GM23338 (cell line): Measurements from ENCODE around the gene DCST2. TPM values are rescaled to one million over a fixed set of nuclear protein-coding genes. Genes with fewer than 3 reads are reported as not detected.

Experiments used
- ATAC-seq: fragments of 200-7000 bp; cut with Tn5 transposase; 3 replicates; pipeline ENCODE4 v1.9.1; 2020
- DNase-seq: peaks from one replicate; pipeline ENCODE4 v3.0.0-alpha.2; 2015; ENCODE audit warnings: low spot score
- H2AFZ ChIP-seq: fragments of 200-600 bp; sonication (generic); 2 replicates; pipeline ENCODE4 v1.8.0; 2016; ENCODE audit warnings: antibody characterized with exemption, mild to moderate bottlenecking, moderate library complexity
- H3F3A ChIP-seq: fragments of 200-600 bp; sonication (generic); replicated peaks from 2 replicates; pipeline ENCODE4 v1.8.0; 2017; ENCODE audit warnings: antibody characterized with exemption, mixed run types, low read depth
- H3K27ac ChIP-seq: fragments of 200-600 bp; sonication (generic); 2 replicates; pipeline ENCODE4 v1.6.1; 2016; ENCODE audit warnings: low read depth
- H3K27me3 ChIP-seq: fragments of 200-600 bp; sonication (generic); 2 replicates; pipeline ENCODE4 v1.8.0; 2016; ENCODE audit warnings: mild to moderate bottlenecking, mixed run types, moderate library complexity; ENCODE audit not compliant: insufficient read depth
- H3K36me3 ChIP-seq: fragments of 200-600 bp; sonication (generic); 2 replicates; pipeline ENCODE4 v1.8.0; 2016; ENCODE audit warnings: mild to moderate bottlenecking; ENCODE audit not compliant: insufficient read depth
- H3K4me1 ChIP-seq: fragments of 200-600 bp; sonication (generic); 2 replicates; pipeline ENCODE4 v1.8.0; 2016; ENCODE audit warnings: mild to moderate bottlenecking, moderate library complexity; ENCODE audit not compliant: insufficient read depth
- H3K4me2 ChIP-seq: fragments of 200-600 bp; sonication (generic); 2 replicates; pipeline ENCODE4 v1.7.1; 2017; ENCODE audit warnings: mixed run types
- H3K4me3 ChIP-seq: fragments of 200-600 bp; sonication (generic); 2 replicates; pipeline ENCODE4 v1.6.1; 2016; ENCODE audit warnings: mixed run types
- H3K79me2 ChIP-seq: fragments of 200-600 bp; sonication (generic); replicated peaks from 2 replicates; pipeline ENCODE4 v1.8.0; 2017; ENCODE audit warnings: mild to moderate bottlenecking; ENCODE audit not compliant: insufficient read depth
- H3K9me2 ChIP-seq: fragments of 200-600 bp; sonication (generic); 2 replicates; pipeline ENCODE4 v1.8.0; 2017; ENCODE audit not compliant: insufficient read depth
- H4K20me1 ChIP-seq: fragments of 200-600 bp; sonication (generic); replicated peaks from 2 replicates; pipeline ENCODE4 v1.8.0; 2017; ENCODE audit warnings: mild to moderate bottlenecking; ENCODE audit not compliant: insufficient read depth
- H3K27ac Mint-ChIP-seq: 2 replicates; pipeline ENCODE4 v1.8.0; 2020; ENCODE audit warnings: inconsistent platforms, mild to moderate bottlenecking, moderate library complexity, mixed read lengths
- H3K27me3 Mint-ChIP-seq: 3 replicates; pipeline ENCODE4 v1.8.0; 2022; ENCODE audit warnings: low read depth, mild to moderate bottlenecking, moderate library complexity, mixed read lengths, inconsistent platforms; ENCODE audit not compliant: insufficient read depth, poor library complexity
- H3K36me3 Mint-ChIP-seq: 3 replicates; pipeline ENCODE4 v1.8.0; 2021; ENCODE audit warnings: low read depth, mild to moderate bottlenecking, inconsistent platforms, moderate library complexity, mixed read lengths
- H3K4me1 Mint-ChIP-seq: 3 replicates; pipeline ENCODE4 v1.8.0; 2020; ENCODE audit warnings: mild to moderate bottlenecking, inconsistent platforms, mixed read lengths
- H3K4me3 Mint-ChIP-seq: 3 replicates; pipeline ENCODE4 v1.8.0; 2021; ENCODE audit warnings: moderate library complexity, mild to moderate bottlenecking, inconsistent platforms, mixed read lengths
- H3K9me3 Mint-ChIP-seq: 3 replicates; pipeline ENCODE4 v1.8.0; 2020; ENCODE audit warnings: moderate library complexity, mild to moderate bottlenecking, inconsistent platforms, mixed read lengths
- EZH2 ChIP-seq: fragments of 200-600 bp; sonication (generic); IDR thresholded peaks from one replicate; pipeline ENCODE4 v1.8.0; 2017; ENCODE audit warnings: antibody characterized with exemption, mild to moderate bottlenecking, low read depth; ENCODE audit not compliant: unreplicated experiment
- EZH2phosphoT487 ChIP-seq: fragments of 200-600 bp; sonication (generic); IDR thresholded peaks from one replicate; pipeline ENCODE4 v1.8.1; 2018; ENCODE audit warnings: antibody characterized with exemption; ENCODE audit not compliant: unreplicated experiment
- JUNB ChIP-seq: IDR thresholded peaks from one replicate; pipeline ENCODE4 v1.6.1; 2016; ENCODE audit warnings: antibody characterized with exemption; ENCODE audit not compliant: unreplicated experiment
- STAT1 ChIP-seq: IDR thresholded peaks from one replicate; pipeline ENCODE4 v1.6.1; 2016; ENCODE audit warnings: antibody characterized with exemption; ENCODE audit not compliant: unreplicated experiment
- ZNF114 ChIP-seq: fragments of 250-450 bp; sonication (Bioruptor Pico); IDR thresholded peaks from 2 replicates; pipeline ENCODE4 v1.5.0; 2020; ENCODE audit warnings: mild to moderate bottlenecking, moderate library complexity
- polyA plus RNA-seq: library from polyadenylated mRNA; unstranded; fragments of >200 nt; fragmentation: Nextera tagmentation; extraction: Ambion mirVana; gene quantifications from 2 replicates; pipeline ENCODE4 v1.2.1, GENCODE V29; 2016
- total RNA-seq: library from RNA; depleted of rRNA; stranded (reverse); fragments of >200 nt; shearing (Covaris generic); gene quantifications from 2 replicates; pipeline ENCODE4 v1.2.3, GENCODE V29; 2014
- TF ChIP-seq, protein P1 (sequence below): IDR thresholded peaks from one replicate; pipeline ENCODE4 v1.6.1; 2018; ENCODE audit warnings: antibody characterized with exemption; ENCODE audit not compliant: unreplicated experiment
- TF ChIP-seq, protein P2 (sequence below): fragments of 250-450 bp; sonication (Bioruptor Pico); IDR thresholded peaks from 2 replicates; pipeline ENCODE4 v1.5.0; 2020; ENCODE audit warnings: mild to moderate bottlenecking, moderate library complexity

DCST2 gene
- total and polyA plus RNA-seq, 2 experiments from 2014 or later = 0.78 TPM; not detected in 1

DNA sequence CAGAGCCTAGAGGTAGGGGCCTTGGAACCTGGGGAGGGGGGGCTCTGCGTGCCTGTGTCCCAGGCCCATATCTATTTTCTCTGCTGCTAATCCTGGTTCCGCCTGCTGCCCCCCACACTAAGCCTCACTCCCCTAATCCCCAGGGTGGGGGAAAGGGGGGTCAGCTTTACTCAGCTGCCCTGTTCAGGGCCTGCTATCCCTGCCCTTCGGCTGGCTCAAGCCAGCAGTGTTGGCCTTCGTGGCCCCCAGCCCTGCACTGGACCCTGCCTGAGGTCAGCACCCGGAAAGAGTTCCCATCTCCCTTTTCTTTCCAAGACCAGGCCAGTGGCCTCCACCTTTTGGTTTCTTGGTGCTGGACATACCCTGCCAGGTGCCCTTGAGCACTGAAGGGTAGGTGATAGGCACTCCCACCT, 22.6 kb downstream of the DCST2 start:
- Histone ChIP-seq H4K20me1 (peaks cover 7% of the 10 kb centered on the region), H3K4me2 (no peak overlapping the region), H3K4me1 (peaks cover 40% of the 10 kb centered on the region), H3K4me3 (no peak overlapping the region), H3K9me2 (no peaks in the 10 kb centered on the region), H3K27ac (no peak overlapping the region), H2AFZ (no peak overlapping the region), H3F3A (0 out of 2 replicates have a peak, but pooled peaks cover 3% of the 10 kb centered on the region), H3K36me3 (no peaks in the 10 kb centered on the region), H3K79me2 (peaks cover 30% of the 10 kb centered on the region), H3K27me3 (no peaks in the 10 kb centered on the region)
- no peak for ATAC-seq
- H3K9me3 Mint-ChIP-seq = no peaks in the 10 kb centered on the region
- peaks cover 27% of the 10 kb centered on the region for H3K36me3 Mint-ChIP-seq
- TF ChIP-seq, protein P1, sequence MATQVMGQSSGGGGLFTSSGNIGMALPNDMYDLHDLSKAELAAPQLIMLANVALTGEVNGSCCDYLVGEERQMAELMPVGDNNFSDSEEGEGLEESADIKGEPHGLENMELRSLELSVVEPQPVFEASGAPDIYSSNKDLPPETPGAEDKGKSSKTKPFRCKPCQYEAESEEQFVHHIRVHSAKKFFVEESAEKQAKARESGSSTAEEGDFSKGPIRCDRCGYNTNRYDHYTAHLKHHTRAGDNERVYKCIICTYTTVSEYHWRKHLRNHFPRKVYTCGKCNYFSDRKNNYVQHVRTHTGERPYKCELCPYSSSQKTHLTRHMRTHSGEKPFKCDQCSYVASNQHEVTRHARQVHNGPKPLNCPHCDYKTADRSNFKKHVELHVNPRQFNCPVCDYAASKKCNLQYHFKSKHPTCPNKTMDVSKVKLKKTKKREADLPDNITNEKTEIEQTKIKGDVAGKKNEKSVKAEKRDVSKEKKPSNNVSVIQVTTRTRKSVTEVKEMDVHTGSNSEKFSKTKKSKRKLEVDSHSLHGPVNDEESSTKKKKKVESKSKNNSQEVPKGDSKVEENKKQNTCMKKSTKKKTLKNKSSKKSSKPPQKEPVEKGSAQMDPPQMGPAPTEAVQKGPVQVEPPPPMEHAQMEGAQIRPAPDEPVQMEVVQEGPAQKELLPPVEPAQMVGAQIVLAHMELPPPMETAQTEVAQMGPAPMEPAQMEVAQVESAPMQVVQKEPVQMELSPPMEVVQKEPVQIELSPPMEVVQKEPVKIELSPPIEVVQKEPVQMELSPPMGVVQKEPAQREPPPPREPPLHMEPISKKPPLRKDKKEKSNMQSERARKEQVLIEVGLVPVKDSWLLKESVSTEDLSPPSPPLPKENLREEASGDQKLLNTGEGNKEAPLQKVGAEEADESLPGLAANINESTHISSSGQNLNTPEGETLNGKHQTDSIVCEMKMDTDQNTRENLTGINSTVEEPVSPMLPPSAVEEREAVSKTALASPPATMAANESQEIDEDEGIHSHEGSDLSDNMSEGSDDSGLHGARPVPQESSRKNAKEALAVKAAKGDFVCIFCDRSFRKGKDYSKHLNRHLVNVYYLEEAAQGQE = no peak
- no peak for TF ChIP-seq ZNF114
- DNase-seq = no peak
- H3K4me3 Mint-ChIP-seq = no peak overlapping the region
- H3K4me1 Mint-ChIP-seq = peaks cover 61% of the 10 kb centered on the region
- H3K27ac Mint-ChIP-seq = no peak overlapping the region
- peaks cover 19% of the 10 kb centered on the region for H3K27me3 Mint-ChIP-seq

DNA sequence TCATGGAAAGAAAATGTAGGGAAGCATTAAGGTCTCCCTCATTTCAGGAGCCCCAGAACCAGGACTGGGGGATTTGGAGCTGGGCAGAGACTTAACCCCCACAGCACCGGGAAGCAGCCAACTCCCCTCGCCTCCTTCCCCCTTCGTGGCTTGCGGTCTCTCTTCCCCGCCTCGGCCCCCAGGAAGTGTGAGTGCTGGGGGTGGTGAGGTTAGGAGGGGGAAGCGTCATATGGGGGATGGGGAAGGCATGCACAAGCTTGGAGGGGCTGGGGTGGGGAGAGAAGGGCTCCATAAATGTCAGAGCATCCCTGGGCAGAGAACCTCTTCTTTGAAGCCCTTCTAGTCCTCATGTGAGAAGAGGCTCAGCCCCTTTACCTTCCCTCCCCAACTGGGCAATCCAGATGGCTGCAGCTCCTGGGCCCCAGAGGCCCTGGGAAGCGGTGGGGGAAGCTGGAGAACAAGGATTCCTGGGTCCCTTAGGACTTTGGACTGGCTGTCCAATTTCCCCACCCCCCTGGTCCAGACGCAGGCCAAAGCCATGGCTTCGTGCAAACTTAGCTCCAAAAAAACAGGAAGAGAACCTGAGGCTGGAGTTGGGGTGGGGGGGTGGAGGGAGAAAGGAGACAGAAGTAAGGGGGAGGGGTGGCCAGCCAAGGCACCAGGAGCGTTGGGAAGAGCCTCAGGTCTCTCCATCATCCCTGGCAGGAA, 23.2 kb downstream of the DCST2 start:
- peaks cover 7% of the 10 kb centered on the region for H4K20me1 ChIP-seq
- Mint-ChIP-seq H3K27ac (no peak overlapping the region), H3K9me3 (no peaks in the 10 kb centered on the region), H3K27me3 (peaks cover 16% of the 10 kb centered on the region), H3K4me3 (peak overlapping the region; percentile 1; the same call in 1 of the 3 replicates), H3K36me3 (peaks cover 21% of the 10 kb centered on the region), H3K4me1 (peaks cover 64% of the 10 kb centered on the region)
- H3K27me3 ChIP-seq = no peaks in the 10 kb centered on the region
- H3K79me2 ChIP-seq = peaks cover 34% of the 10 kb centered on the region
- H2AFZ ChIP-seq = no peak overlapping the region
- peaks cover 43% of the 10 kb centered on the region for H3K4me1 ChIP-seq
- H3K4me3 ChIP-seq = no peak overlapping the region
- ATAC-seq = no peak
- TF ChIP-seq, protein P2, sequence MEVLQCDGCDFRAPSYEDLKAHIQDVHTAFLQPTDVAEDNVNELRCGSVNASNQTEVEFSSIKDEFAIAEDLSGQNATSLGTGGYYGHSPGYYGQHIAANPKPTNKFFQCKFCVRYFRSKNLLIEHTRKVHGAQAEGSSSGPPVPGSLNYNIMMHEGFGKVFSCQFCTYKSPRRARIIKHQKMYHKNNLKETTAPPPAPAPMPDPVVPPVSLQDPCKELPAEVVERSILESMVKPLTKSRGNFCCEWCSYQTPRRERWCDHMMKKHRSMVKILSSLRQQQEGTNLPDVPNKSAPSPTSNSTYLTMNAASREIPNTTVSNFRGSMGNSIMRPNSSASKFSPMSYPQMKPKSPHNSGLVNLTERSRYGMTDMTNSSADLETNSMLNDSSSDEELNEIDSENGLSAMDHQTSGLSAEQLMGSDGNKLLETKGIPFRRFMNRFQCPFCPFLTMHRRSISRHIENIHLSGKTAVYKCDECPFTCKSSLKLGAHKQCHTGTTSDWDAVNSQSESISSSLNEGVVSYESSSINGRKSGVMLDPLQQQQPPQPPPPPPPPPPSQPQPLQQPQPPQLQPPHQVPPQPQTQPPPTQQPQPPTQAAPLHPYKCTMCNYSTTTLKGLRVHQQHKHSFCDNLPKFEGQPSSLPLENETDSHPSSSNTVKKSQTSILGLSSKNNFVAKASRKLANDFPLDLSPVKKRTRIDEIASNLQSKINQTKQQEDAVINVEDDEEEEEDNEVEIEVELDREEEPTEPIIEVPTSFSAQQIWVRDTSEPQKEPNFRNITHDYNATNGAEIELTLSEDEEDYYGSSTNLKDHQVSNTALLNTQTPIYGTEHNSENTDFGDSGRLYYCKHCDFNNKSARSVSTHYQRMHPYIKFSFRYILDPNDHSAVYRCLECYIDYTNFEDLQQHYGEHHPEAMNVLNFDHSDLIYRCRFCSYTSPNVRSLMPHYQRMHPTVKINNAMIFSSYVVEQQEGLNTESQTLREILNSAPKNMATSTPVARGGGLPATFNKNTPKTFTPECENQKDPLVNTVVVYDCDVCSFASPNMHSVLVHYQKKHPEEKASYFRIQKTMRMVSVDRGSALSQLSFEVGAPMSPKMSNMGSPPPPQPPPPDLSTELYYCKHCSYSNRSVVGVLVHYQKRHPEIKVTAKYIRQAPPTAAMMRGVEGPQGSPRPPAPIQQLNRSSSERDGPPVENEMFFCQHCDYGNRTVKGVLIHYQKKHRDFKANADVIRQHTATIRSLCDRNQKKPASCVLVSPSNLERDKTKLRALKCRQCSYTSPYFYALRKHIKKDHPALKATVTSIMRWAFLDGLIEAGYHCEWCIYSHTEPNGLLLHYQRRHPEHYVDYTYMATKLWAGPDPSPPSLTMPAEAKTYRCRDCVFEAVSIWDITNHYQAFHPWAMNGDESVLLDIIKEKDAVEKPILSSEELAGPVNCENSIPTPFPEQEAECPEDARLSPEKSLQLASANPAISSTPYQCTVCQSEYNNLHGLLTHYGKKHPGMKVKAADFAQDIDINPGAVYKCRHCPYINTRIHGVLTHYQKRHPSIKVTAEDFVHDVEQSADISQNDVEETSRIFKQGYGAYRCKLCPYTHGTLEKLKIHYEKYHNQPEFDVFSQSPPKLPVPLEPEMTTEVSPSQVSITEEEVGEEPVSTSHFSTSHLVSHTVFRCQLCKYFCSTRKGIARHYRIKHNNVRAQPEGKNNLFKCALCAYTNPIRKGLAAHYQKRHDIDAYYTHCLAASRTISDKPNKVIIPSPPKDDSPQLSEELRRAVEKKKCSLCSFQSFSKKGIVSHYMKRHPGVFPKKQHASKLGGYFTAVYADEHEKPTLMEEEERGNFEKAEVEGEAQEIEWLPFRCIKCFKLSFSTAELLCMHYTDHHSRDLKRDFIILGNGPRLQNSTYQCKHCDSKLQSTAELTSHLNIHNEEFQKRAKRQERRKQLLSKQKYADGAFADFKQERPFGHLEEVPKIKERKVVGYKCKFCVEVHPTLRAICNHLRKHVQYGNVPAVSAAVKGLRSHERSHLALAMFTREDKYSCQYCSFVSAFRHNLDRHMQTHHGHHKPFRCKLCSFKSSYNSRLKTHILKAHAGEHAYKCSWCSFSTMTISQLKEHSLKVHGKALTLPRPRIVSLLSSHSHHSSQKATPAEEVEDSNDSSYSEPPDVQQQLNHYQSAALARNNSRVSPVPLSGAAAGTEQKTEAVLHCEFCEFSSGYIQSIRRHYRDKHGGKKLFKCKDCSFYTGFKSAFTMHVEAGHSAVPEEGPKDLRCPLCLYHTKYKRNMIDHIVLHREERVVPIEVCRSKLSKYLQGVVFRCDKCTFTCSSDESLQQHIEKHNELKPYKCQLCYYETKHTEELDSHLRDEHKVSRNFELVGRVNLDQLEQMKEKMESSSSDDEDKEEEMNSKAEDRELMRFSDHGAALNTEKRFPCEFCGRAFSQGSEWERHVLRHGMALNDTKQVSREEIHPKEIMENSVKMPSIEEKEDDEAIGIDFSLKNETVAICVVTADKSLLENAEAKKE (CRISPR knock-in tag) = no peak
- TF ChIP-seq JUNB = no peak
- no peak for TF ChIP-seq EZH2phosphoT487
- no peak for TF ChIP-seq ZNF114
- TF ChIP-seq EZH2 = no peak
- TF ChIP-seq STAT1 = no peak
- H3K36me3 ChIP-seq = no peaks in the 10 kb centered on the region
- H3K9me2 ChIP-seq = no peaks in the 10 kb centered on the region
- H3K27ac ChIP-seq = no peak overlapping the region
- no peak for DNase-seq
- H3K4me2 ChIP-seq = 0 out of 2 replicates have a peak overlapping the region, but pooled peaks have one; percentile 55
- 0 out of 2 replicates have a peak, but pooled peaks cover 3% of the 10 kb centered on the region for H3F3A ChIP-seq
